Esophagus muscularis mucosa (tissue), 3 donors: Measurements from ENCODE around the gene FMN1.

Experiments
- CTCF ChIP-seq, 3 experiments: fragments of 200-600 bp in 2 of 3; fragments of 450-650 bp in 1 of 3; sonication (generic) in 2 of 3; IDR thresholded peaks; one replicate each; pipeline ENCODE4 v1.5.1; 2017 to 2019; ENCODE audit warnings: antibody characterized with exemption in 3 of 3, mild to moderate bottlenecking in 2 of 3, moderate library complexity in 1 of 3
- EP300 ChIP-seq: sonication (generic); formaldehyde crosslinking; IDR thresholded peaks from one replicate; pipeline ENCODE4 v1.6.1; 2017; ENCODE audit warnings: antibody characterized with exemption

DNA sequence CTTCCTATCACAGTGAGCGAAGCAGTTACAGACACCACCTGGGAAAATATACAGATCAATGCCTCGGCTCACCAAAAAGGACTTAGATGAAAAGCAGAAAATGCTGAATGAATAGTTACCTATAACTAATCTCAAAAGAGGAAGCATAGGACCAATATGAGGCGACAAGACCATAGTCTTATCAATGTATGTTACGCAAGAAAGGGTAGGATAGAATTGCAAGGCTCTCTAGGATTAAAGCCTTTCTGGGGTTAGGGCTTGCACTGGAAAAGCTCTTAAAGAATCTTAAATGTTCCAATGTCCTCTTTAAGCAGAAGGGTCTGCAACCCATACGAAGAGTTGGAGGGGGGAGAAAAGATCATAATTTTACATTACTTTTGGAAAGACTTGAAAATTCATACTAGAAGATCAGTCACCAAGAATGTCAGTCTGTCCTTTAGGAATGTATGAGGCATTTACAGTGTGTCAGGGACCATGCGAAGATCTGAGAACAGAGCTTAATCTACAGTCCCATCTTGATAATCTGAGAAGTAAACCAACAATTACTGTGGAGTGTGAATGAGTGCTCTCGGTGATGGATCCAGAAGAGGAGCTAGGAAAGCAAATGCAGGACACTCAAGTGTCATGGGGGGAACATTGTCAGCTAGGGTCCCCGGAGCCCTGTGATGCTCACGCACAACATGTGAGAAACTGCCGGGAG, 290.8 kb downstream of the FMN1 start:
- TF ChIP-seq EP300 (no peak), CTCF (IDR thresholded peaks at IDR 0.05) (no peak)
